GM23338 (cell line): ENCODE data around the gene THADA. TPM values are rescaled to one million over a fixed set of nuclear protein-coding genes. Genes with fewer than 3 reads are reported as not detected.
A peak's percentile ranks its signal among the peaks of the same experiment; 100 is the strongest.

Source experiments
- ATAC-seq: fragments of 200-7000 bp; cut with Tn5 transposase; 3 replicates; pipeline ENCODE4 v1.9.1; 2020
- DNase-seq: peaks from one replicate; pipeline ENCODE4 v3.0.0-alpha.2; 2015; ENCODE audit warnings: low spot score
- H2AFZ ChIP-seq: fragments of 200-600 bp; sonication (generic); 2 replicates; pipeline ENCODE4 v1.8.0; 2016; ENCODE audit warnings: antibody characterized with exemption, mild to moderate bottlenecking, moderate library complexity
- H3F3A ChIP-seq: fragments of 200-600 bp; sonication (generic); replicated peaks from 2 replicates; pipeline ENCODE4 v1.8.0; 2017; ENCODE audit warnings: antibody characterized with exemption, mixed run types, low read depth
- H3K27ac ChIP-seq: fragments of 200-600 bp; sonication (generic); 2 replicates; pipeline ENCODE4 v1.6.1; 2016; ENCODE audit warnings: low read depth
- H3K27me3 ChIP-seq: fragments of 200-600 bp; sonication (generic); 2 replicates; pipeline ENCODE4 v1.8.0; 2016; ENCODE audit warnings: mild to moderate bottlenecking, mixed run types, moderate library complexity; ENCODE audit not compliant: insufficient read depth
- H3K36me3 ChIP-seq: fragments of 200-600 bp; sonication (generic); 2 replicates; pipeline ENCODE4 v1.8.0; 2016; ENCODE audit warnings: mild to moderate bottlenecking; ENCODE audit not compliant: insufficient read depth
- H3K4me1 ChIP-seq: fragments of 200-600 bp; sonication (generic); 2 replicates; pipeline ENCODE4 v1.8.0; 2016; ENCODE audit warnings: mild to moderate bottlenecking, moderate library complexity; ENCODE audit not compliant: insufficient read depth
- H3K4me2 ChIP-seq: fragments of 200-600 bp; sonication (generic); 2 replicates; pipeline ENCODE4 v1.7.1; 2017; ENCODE audit warnings: mixed run types
- H3K4me3 ChIP-seq: fragments of 200-600 bp; sonication (generic); 2 replicates; pipeline ENCODE4 v1.6.1; 2016; ENCODE audit warnings: mixed run types
- H3K79me2 ChIP-seq: fragments of 200-600 bp; sonication (generic); replicated peaks from 2 replicates; pipeline ENCODE4 v1.8.0; 2017; ENCODE audit warnings: mild to moderate bottlenecking; ENCODE audit not compliant: insufficient read depth
- H3K9me2 ChIP-seq: fragments of 200-600 bp; sonication (generic); 2 replicates; pipeline ENCODE4 v1.8.0; 2017; ENCODE audit not compliant: insufficient read depth
- H4K20me1 ChIP-seq: fragments of 200-600 bp; sonication (generic); replicated peaks from 2 replicates; pipeline ENCODE4 v1.8.0; 2017; ENCODE audit warnings: mild to moderate bottlenecking; ENCODE audit not compliant: insufficient read depth
- H3K27ac Mint-ChIP-seq: 2 replicates; pipeline ENCODE4 v1.8.0; 2020; ENCODE audit warnings: inconsistent platforms, mild to moderate bottlenecking, moderate library complexity, mixed read lengths
- H3K27me3 Mint-ChIP-seq: 3 replicates; pipeline ENCODE4 v1.8.0; 2022; ENCODE audit warnings: low read depth, mild to moderate bottlenecking, moderate library complexity, mixed read lengths, inconsistent platforms; ENCODE audit not compliant: insufficient read depth, poor library complexity
- H3K36me3 Mint-ChIP-seq: 3 replicates; pipeline ENCODE4 v1.8.0; 2021; ENCODE audit warnings: low read depth, mild to moderate bottlenecking, inconsistent platforms, moderate library complexity, mixed read lengths
- H3K4me1 Mint-ChIP-seq: 3 replicates; pipeline ENCODE4 v1.8.0; 2020; ENCODE audit warnings: mild to moderate bottlenecking, inconsistent platforms, mixed read lengths
- H3K4me3 Mint-ChIP-seq: 3 replicates; pipeline ENCODE4 v1.8.0; 2021; ENCODE audit warnings: moderate library complexity, mild to moderate bottlenecking, inconsistent platforms, mixed read lengths
- H3K9me3 Mint-ChIP-seq: 3 replicates; pipeline ENCODE4 v1.8.0; 2020; ENCODE audit warnings: moderate library complexity, mild to moderate bottlenecking, inconsistent platforms, mixed read lengths
- EZH2 ChIP-seq: fragments of 200-600 bp; sonication (generic); IDR thresholded peaks from one replicate; pipeline ENCODE4 v1.8.0; 2017; ENCODE audit warnings: antibody characterized with exemption, mild to moderate bottlenecking, low read depth; ENCODE audit not compliant: unreplicated experiment
- EZH2phosphoT487 ChIP-seq: fragments of 200-600 bp; sonication (generic); IDR thresholded peaks from one replicate; pipeline ENCODE4 v1.8.1; 2018; ENCODE audit warnings: antibody characterized with exemption; ENCODE audit not compliant: unreplicated experiment
- polyA plus RNA-seq: library from polyadenylated mRNA; unstranded; fragments of >200 nt; fragmentation: Nextera tagmentation; extraction: Ambion mirVana; gene quantifications from 2 replicates; pipeline ENCODE4 v1.2.1, GENCODE V29; 2016
- total RNA-seq: library from RNA; depleted of rRNA; stranded (reverse); fragments of >200 nt; shearing (Covaris generic); gene quantifications from 2 replicates; pipeline ENCODE4 v1.2.3, GENCODE V29; 2014
- TF ChIP-seq, protein P1 (sequence below): fragments of 250-450 bp; sonication (Bioruptor Pico); IDR thresholded peaks from 2 replicates; pipeline ENCODE4 v1.5.0; 2020; ENCODE audit warnings: mild to moderate bottlenecking, moderate library complexity

THADA gene
- total and polyA plus RNA-seq, 2 experiments from 2014 or later, result 17.0 to 30.7 TPM

DNA sequence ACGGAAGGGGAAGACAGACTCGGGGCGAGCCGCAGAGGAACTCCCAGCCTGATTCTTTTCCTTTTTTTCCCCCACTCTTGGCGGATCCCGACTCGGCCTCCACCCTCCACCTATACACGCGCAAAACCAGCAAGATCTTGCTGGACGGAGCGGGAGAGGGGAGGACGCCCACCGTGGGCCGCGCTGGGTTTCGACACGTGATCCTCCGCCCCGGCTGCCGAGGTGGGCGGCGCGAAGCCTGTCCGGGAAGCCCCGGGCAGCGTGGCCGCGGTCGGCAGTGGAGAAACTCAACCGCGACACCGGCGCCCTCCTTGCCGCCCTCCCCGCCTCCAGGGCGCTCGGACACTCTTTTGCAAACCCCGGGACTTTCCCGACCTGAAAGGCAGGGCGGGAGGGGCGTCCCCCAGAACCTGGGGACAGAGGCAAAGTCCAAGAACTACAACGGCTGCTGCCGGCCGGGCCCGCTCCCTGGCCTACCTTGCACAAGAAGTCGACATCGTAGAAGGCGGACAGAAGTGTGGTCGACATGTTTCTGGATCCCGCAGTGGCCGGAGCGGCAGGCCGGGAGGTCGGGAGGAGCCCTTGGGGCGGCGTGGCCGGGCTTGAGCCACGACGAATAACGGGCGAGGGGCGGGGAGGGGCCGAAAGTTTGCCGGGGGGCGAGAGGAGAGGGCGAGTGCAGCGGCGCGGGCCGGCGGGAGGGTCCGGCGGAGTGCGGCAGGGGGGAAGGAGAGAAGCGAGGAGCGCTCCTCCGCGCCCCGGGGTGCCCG, 369.9 kb downstream of the THADA start (continued):
- TF ChIP-seq, protein P1, sequence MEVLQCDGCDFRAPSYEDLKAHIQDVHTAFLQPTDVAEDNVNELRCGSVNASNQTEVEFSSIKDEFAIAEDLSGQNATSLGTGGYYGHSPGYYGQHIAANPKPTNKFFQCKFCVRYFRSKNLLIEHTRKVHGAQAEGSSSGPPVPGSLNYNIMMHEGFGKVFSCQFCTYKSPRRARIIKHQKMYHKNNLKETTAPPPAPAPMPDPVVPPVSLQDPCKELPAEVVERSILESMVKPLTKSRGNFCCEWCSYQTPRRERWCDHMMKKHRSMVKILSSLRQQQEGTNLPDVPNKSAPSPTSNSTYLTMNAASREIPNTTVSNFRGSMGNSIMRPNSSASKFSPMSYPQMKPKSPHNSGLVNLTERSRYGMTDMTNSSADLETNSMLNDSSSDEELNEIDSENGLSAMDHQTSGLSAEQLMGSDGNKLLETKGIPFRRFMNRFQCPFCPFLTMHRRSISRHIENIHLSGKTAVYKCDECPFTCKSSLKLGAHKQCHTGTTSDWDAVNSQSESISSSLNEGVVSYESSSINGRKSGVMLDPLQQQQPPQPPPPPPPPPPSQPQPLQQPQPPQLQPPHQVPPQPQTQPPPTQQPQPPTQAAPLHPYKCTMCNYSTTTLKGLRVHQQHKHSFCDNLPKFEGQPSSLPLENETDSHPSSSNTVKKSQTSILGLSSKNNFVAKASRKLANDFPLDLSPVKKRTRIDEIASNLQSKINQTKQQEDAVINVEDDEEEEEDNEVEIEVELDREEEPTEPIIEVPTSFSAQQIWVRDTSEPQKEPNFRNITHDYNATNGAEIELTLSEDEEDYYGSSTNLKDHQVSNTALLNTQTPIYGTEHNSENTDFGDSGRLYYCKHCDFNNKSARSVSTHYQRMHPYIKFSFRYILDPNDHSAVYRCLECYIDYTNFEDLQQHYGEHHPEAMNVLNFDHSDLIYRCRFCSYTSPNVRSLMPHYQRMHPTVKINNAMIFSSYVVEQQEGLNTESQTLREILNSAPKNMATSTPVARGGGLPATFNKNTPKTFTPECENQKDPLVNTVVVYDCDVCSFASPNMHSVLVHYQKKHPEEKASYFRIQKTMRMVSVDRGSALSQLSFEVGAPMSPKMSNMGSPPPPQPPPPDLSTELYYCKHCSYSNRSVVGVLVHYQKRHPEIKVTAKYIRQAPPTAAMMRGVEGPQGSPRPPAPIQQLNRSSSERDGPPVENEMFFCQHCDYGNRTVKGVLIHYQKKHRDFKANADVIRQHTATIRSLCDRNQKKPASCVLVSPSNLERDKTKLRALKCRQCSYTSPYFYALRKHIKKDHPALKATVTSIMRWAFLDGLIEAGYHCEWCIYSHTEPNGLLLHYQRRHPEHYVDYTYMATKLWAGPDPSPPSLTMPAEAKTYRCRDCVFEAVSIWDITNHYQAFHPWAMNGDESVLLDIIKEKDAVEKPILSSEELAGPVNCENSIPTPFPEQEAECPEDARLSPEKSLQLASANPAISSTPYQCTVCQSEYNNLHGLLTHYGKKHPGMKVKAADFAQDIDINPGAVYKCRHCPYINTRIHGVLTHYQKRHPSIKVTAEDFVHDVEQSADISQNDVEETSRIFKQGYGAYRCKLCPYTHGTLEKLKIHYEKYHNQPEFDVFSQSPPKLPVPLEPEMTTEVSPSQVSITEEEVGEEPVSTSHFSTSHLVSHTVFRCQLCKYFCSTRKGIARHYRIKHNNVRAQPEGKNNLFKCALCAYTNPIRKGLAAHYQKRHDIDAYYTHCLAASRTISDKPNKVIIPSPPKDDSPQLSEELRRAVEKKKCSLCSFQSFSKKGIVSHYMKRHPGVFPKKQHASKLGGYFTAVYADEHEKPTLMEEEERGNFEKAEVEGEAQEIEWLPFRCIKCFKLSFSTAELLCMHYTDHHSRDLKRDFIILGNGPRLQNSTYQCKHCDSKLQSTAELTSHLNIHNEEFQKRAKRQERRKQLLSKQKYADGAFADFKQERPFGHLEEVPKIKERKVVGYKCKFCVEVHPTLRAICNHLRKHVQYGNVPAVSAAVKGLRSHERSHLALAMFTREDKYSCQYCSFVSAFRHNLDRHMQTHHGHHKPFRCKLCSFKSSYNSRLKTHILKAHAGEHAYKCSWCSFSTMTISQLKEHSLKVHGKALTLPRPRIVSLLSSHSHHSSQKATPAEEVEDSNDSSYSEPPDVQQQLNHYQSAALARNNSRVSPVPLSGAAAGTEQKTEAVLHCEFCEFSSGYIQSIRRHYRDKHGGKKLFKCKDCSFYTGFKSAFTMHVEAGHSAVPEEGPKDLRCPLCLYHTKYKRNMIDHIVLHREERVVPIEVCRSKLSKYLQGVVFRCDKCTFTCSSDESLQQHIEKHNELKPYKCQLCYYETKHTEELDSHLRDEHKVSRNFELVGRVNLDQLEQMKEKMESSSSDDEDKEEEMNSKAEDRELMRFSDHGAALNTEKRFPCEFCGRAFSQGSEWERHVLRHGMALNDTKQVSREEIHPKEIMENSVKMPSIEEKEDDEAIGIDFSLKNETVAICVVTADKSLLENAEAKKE (CRISPR knock-in tag), result no peak
- no peak for TF ChIP-seq EZH2

GRCh38 chr2:43225093-43225787, 370.6 kb downstream of the THADA start:
- Mint-ChIP-seq H3K27me3 (peaks cover 19% of the 10 kb centered on the region), H3K4me1 (peaks cover 55% of the 10 kb centered on the region), H3K36me3 (peaks cover 42% of the 10 kb centered on the region), H3K4me3 (peak overlapping the region; percentile 87), H3K9me3 (no peaks in the 10 kb centered on the region; the same call in 2 of the 3 replicates), H3K27ac (no peak overlapping the region)
- no peaks in the 10 kb centered on the region for H3K9me2 ChIP-seq
- no peak for ATAC-seq
- H3K27me3 ChIP-seq, result no peaks in the 10 kb centered on the region
- peaks cover 52% of the 10 kb centered on the region for H3K79me2 ChIP-seq
- TF ChIP-seq, protein P1 (CRISPR knock-in tag), result no peak
- TF ChIP-seq EZH2phosphoT487, result no peak
- peaks cover 8% of the 10 kb centered on the region for H4K20me1 ChIP-seq
- no peak overlapping the region for H2AFZ ChIP-seq
- H3K27ac ChIP-seq, result 0 out of 2 replicates have a peak overlapping the region, but pooled peaks have one; percentile 88
- peaks cover 15% of the 10 kb centered on the region; the same call in 1 of the 2 replicates for H3K36me3 ChIP-seq
- H3K4me2 ChIP-seq, result peak overlapping the region; percentile 79
- peak; percentile 60 for DNase-seq
- peaks cover 35% of the 10 kb centered on the region; the same call in 1 of the 2 replicates for H3F3A ChIP-seq
- peaks cover 53% of the 10 kb centered on the region for H3K4me1 ChIP-seq
- H3K4me3 ChIP-seq, result peak overlapping the region; percentile 97
